ES-I3 (cell line): ENCODE results near the gene RNU5D-1.

Experiments used
- H3K36me3 ChIP-seq: 2 replicates; pipeline ENCODE4 v1.6.1; 2013; ENCODE audit warnings: mild to moderate bottlenecking, low read length, control low read depth, moderate library complexity; ENCODE audit not compliant: insufficient read depth
- H3K4me1 ChIP-seq: 2 replicates; pipeline ENCODE4 v1.6.1; 2013; ENCODE audit warnings: mild to moderate bottlenecking, control low read depth, low read length; ENCODE audit not compliant: insufficient read depth
- H3K9ac ChIP-seq: 2 replicates; pipeline ENCODE4 v1.6.1; 2013; ENCODE audit warnings: low read depth, mild to moderate bottlenecking, low read length, moderate library complexity
- H3K9me3 ChIP-seq: 2 replicates; pipeline ENCODE4 v1.6.1; 2013; ENCODE audit warnings: mild to moderate bottlenecking, low read length, moderate library complexity; ENCODE audit not compliant: control insufficient read depth, insufficient read depth

RNU5D-1 gene

GRCh38 chr1:44698138-44698537 is 32.8 kb downstream of the RNU5D-1 start:
- Histone ChIP-seq H3K9me3 (no peaks in the 10 kb centered on the region), H3K4me1 (no peaks in the 10 kb centered on the region; the same call in 1 of the 2 replicates), H3K9ac (no peak overlapping the region), H3K36me3 (no peaks in the 10 kb centered on the region)

GRCh38 chr1:44696789-44697345 is 34.1 kb downstream of the RNU5D-1 start:
- no peaks in the 10 kb centered on the region for H3K4me1 ChIP-seq
- no peak overlapping the region for H3K9ac ChIP-seq
- no peaks in the 10 kb centered on the region for H3K9me3 ChIP-seq
- no peaks in the 10 kb centered on the region for H3K36me3 ChIP-seq

- H3K36me3 ChIP-seq, result no peaks in the 10 kb centered on the region
- no peak overlapping the region for H3K9ac ChIP-seq
- no peaks in the 10 kb centered on the region for H3K4me1 ChIP-seq
- no peaks in the 10 kb centered on the region for H3K9me3 ChIP-seq
Measured at GRCh38 chr1:44696101-44696500, 34.9 kb downstream of the RNU5D-1 start.

GRCh38 chr1:44695671-44696070 is 35.3 kb downstream of the RNU5D-1 start:
- Histone ChIP-seq H3K9me3 (no peaks in the 10 kb centered on the region), H3K36me3 (no peaks in the 10 kb centered on the region), H3K9ac (no peak overlapping the region), H3K4me1 (no peaks in the 10 kb centered on the region)

- no peaks in the 10 kb centered on the region for H3K4me1 ChIP-seq
- no peaks in the 10 kb centered on the region for H3K9me3 ChIP-seq
- H3K9ac ChIP-seq, result no peak overlapping the region
- no peaks in the 10 kb centered on the region for H3K36me3 ChIP-seq
Measured at GRCh38 chr1:44694863-44695478, 36.0 kb downstream of the RNU5D-1 start.

- H3K4me1 ChIP-seq, result peaks cover 9% of the 10 kb centered on the region; the same call in 1 of the 2 replicates
- H3K36me3 ChIP-seq, result no peaks in the 10 kb centered on the region
- H3K9me3 ChIP-seq, result no peaks in the 10 kb centered on the region
- H3K9ac ChIP-seq, result no peak overlapping the region
Measured at GRCh38 chr1:44693900-44694299, 37.1 kb downstream of the RNU5D-1 start.

- H3K9me3 ChIP-seq, result no peaks in the 10 kb centered on the region
- H3K4me1 ChIP-seq, result peaks cover 15% of the 10 kb centered on the region
- H3K9ac ChIP-seq, result no peak overlapping the region
- H3K36me3 ChIP-seq, result no peaks in the 10 kb centered on the region
Measured at GRCh38 chr1:44693159-44693558, 37.8 kb downstream of the RNU5D-1 start.

- Histone ChIP-seq H3K4me1 (peaks cover 15% of the 10 kb centered on the region), H3K9ac (no peak overlapping the region), H3K36me3 (no peaks in the 10 kb centered on the region), H3K9me3 (no peaks in the 10 kb centered on the region)
Measured at GRCh38 chr1:44689447-44689765, 41.6 kb downstream of the RNU5D-1 start.

- Histone ChIP-seq H3K36me3 (no peaks in the 10 kb centered on the region), H3K9ac (no peak overlapping the region)
Measured at GRCh38 chr1:44688760-44689446, 42.1 kb downstream of the RNU5D-1 start.

GRCh38 chr1:44685881-44686280 is 45.1 kb downstream of the RNU5D-1 start:
- Histone ChIP-seq H3K9ac (no peak overlapping the region), H3K9me3 (no peaks in the 10 kb centered on the region), H3K4me1 (peaks cover 24% of the 10 kb centered on the region), H3K36me3 (no peaks in the 10 kb centered on the region)

More at GRCh38 chr1:44688760-44689446, 42.1 kb downstream of the RNU5D-1 start:
- H3K9me3 ChIP-seq, result no peaks in the 10 kb centered on the region
- H3K4me1 ChIP-seq, result peaks cover 15% of the 10 kb centered on the region

GRCh38 chr1:44685218-44685617 is 45.8 kb downstream of the RNU5D-1 start:
- no peak overlapping the region for H3K9ac ChIP-seq
- no peaks in the 10 kb centered on the region for H3K36me3 ChIP-seq

GRCh38 chr1:44684525-44684924 is 46.4 kb downstream of the RNU5D-1 start:
- Histone ChIP-seq H3K9ac (no peak overlapping the region), H3K36me3 (no peaks in the 10 kb centered on the region), H3K4me1 (peaks cover 21% of the 10 kb centered on the region), H3K9me3 (no peaks in the 10 kb centered on the region)

More at GRCh38 chr1:44685218-44685617, 45.8 kb downstream of the RNU5D-1 start:
- Histone ChIP-seq H3K4me1 (peaks cover 24% of the 10 kb centered on the region), H3K9me3 (no peaks in the 10 kb centered on the region)

GRCh38 chr1:44682883-44683265 is 48.1 kb downstream of the RNU5D-1 start:
- Histone ChIP-seq H3K36me3 (no peaks in the 10 kb centered on the region; the same call in 1 of the 2 replicates), H3K9ac (no peak overlapping the region), H3K4me1 (peaks cover 8% of the 10 kb centered on the region)

GRCh38 chr1:44681905-44682882 is 48.8 kb downstream of the RNU5D-1 start:
- H3K9ac ChIP-seq, result no peak overlapping the region
- H3K36me3 ChIP-seq, result no peaks in the 10 kb centered on the region; the same call in 1 of the 2 replicates
- H3K4me1 ChIP-seq, result peaks cover 8% of the 10 kb centered on the region
- H3K9me3 ChIP-seq, result no peaks in the 10 kb centered on the region

More at GRCh38 chr1:44682883-44683265, 48.1 kb downstream of the RNU5D-1 start:
- H3K9me3 ChIP-seq, result no peaks in the 10 kb centered on the region
